ENCODE data around the gene GPAT3. TPM values are rescaled to one million over a fixed set of nuclear protein-coding genes. Genes with fewer than 3 reads are reported as not detected.
"Not testable (repeated sequence)": the region's sequence is repeated elsewhere in the genome, so short reads cannot be mapped to it uniquely, and the experiment has no call there.

The GPAT3 gene
- total RNA-seq, 1 donor from 2014 or later, result 35.0 TPM

GRCh38 chr4:83552083-83552482 is 16.2 kb downstream of the GPAT3 start:
- no peak for DNase-seq

GRCh38 chr4:83552924-83553323 is 17.0 kb downstream of the GPAT3 start:
- no peak for DNase-seq

- DNase-seq, result no peak
Observed at GRCh38 chr4:83556006-83556707, 20.2 kb downstream of the GPAT3 start.

DNA sequence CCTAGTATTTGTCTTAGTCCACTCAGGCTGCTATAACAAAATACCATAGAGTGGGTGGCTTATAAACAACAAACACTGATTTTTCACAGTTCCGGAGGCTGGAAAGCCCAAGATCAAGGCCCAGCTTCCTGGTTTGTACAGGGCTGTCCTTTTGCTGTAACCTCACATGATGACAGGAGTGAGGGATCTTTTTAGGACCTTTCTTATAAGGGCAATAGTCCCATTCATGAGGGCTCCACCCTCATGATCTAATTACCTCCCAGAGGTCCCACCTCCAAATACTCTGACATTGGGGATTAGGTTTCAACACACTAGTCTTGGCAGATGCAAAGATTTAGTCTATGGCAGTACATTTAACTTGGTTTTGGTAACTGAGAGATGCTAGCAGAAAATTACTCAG is 20.9 kb downstream of the GPAT3 start:
- DNase-seq, result no peak

DNA sequence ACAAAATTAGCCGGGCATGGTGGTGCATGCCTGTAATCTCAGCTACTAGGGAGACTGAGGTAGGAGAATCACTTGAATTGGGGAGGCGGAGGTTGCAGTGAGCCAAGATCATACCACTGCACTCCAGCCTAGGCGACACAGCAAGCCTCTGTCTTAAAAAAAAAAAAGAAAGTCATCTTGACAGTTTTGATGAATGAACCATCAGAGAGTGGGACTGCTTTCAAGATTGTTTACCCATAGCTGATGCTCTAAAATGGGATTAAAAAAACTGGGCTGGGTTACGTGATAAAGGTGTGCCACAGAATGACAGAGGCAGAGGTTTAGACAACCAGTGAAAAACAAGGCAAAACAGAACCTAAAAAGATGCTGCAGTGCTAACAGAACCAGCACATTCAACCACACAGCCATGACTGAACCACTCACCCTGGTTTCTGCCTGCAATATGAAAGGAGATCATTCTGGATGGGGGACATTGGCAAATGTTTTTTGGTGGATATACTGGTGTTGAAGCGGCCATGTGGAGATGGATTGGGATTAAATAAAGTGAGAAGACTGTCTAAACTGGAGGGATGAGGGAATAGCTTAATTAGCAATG is 22.2 kb downstream of the GPAT3 start:
- no peak for DNase-seq

DNA sequence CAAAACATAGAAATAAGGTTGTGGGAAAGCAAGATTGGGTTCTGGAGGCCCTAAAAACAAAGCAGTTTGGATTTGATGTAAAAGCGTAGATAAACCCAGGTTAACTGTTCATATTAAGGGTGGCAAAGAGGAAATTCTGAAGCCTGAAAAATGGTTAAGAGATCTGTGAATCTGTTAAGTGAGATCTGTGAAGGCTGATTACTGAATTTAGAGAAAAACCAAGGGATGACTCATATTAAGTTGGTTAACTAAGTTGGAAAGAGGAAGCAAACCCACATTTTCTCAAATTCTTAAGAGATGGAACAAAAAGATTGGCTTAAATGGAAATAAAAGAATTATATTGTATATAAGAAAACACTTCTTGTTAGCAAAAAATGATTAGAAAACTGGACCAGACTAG is 22.8 kb downstream of the GPAT3 start:
- no peak for DNase-seq

GRCh38 chr4:83560523-83560922 is 24.6 kb downstream of the GPAT3 start:
- no peak for DNase-seq

- DNase-seq, result no peak
Observed at GRCh38 chr4:83561381-83561780, 25.5 kb downstream of the GPAT3 start.

GRCh38 chr4:83563998-83564397 is 28.1 kb downstream of the GPAT3 start:
- DNase-seq, result no peak

DNA sequence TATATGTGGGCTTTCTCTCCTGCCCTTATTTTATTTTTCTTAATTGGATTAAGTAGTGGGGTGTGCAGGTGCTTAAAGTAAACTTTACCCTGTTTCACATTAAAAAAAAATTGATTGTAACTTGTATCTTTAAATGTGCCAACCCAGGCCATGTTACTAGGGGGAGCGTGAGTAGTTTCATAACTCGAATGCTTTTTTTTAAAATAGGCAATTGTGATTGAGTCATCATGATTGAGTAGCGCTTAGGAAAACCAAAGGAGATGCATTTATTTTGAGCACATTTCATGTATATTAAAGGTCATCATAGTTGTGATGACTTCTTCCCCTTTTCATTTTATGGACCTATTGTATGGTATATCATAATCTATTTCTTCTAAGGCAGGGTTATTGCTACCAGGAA is 32.2 kb downstream of the GPAT3 start:
- DNase-seq, result no peak

- DNase-seq, result no peak
Observed at GRCh38 chr4:83569429-83569828, 33.5 kb downstream of the GPAT3 start.

- no peak for DNase-seq
Observed at GRCh38 chr4:83569987-83570386, 34.1 kb downstream of the GPAT3 start.

DNA sequence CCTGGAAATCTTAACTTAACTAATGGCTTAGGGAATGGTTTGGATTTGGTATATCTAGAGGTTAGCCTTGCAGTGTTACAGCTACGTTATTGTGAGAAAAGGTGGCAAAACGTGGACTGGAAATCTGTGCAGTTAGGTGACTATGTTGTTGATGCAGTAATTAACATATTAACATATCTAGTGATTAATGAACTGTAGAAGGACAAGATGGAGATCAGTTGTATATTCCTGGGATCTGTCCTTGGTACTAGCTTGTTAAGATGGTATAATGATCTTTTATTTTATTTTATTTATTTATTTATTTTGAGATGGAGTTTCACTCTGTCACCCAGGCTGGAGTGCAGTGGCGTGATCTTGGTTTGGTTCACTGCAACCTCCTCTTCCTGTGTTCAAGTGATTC is 36.9 kb downstream of the GPAT3 start:
- no peak for DNase-seq

- no peak for DNase-seq
Observed at GRCh38 chr4:83574247-83574646, 38.3 kb downstream of the GPAT3 start.

DNA sequence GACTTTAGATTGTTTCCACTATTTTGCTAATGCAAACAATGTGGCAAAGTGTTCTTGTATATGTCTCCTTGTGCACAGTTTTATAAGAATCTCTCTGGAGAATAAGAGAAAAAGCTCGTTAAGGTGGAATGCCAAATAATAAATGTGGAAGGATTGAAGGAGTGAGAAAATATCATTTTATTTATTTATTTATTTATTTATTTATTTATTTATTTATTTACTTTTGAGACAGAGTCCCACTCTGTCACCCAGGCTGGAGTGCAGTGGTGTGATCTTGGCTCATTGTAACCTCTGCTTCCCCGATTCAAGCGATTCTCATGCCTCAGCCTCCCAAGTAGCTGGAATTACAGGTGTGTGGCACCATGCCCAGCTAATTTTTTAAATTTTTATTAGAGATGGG is 40.3 kb downstream of the GPAT3 start:
- not testable (repeated sequence) for DNase-seq

GRCh38 chr4:83581411-83582288 is 45.7 kb downstream of the GPAT3 start:
- DNase-seq, result no peak

DNA sequence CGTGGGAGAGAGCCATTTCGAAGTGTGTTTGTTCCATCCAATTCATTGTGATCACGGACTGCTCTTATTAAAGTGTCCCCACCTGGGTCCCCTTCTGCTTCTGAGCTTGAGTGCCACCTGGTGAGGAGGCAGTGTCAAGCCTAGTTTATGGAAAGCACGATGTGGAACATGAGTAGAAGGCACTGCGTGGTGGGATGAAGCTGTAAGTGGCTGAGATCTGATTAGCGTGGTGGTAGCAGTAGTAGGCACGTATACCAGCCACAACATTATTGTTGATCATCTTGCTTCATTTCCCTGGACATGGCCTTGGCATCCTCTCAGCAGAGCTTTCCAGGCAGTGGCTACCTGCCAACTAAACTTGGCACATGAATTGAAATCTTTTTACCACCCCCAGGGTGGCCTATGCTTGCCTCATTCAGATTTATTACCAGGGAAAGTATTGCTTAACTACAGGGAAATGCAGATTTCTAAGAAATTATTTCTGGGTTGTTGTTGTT is 46.4 kb downstream of the GPAT3 start:
- no peak for DNase-seq

DNA sequence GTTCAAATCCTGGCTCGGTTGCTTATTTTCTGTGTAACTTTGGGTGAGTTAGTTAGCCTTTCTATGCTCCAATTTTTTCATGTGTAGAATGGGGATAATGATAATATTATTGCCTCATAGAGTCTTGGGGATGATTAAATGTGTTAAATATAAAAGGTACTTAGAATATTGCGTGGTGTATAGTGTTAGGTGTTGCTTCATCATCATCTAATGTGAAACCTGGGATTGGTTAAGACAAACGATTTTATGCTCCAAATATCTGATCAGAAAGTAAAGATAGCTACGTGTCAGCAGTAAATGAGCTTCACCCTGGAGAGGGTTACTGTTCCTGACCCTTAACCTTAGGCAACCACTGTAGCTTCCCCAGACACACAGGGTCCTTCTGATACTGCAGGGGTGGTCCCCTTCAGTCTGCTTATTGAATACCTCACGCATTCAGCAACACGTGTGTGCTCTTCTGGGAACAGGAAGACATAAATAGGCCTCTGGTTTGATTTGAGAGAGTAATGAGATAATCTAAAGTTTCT is 50.1 kb downstream of the GPAT3 start:
- no peak for DNase-seq

DNA sequence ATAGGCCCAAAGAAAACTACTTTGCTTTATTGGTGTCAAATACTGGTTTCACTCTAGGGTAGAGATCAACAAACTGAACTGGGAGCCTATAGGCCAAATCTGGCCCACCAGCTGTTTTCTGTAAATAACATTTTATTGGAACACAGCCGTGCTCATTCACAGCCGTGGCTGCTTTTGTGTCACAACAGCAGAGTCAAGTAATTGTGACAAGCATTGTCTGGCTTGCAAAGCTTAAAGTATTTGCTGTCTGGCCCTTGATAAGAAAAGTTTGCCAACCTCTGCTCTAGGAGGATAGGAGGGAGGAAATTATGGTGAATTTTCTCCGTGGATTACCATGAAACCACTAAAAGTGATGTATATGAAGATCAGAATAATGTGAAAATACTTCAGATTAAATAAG is 53.4 kb downstream of the GPAT3 start:
- no peak for DNase-seq

- DNase-seq, result no peak
Observed at GRCh38 chr4:83591056-83591455, 55.1 kb downstream of the GPAT3 start.

- no peak for DNase-seq
Observed at GRCh38 chr4:83591730-83592129, 55.8 kb downstream of the GPAT3 start.

GRCh38 chr4:83599183-83599582 is 63.3 kb downstream of the GPAT3 start:
- no peak for DNase-seq

- DNase-seq, result no peak
Observed at GRCh38 chr4:83603129-83603528, 67.2 kb downstream of the GPAT3 start.
